PC-9 (cell line): ENCODE results near the gene DLG2.

ENCODE experiments used
- EZH2 ChIP-seq: fragments of 200-600 bp; sonication (generic); IDR thresholded peaks from 2 replicates; pipeline ENCODE4 v1.8.0; 2017; ENCODE audit warnings: antibody characterized with exemption, low read depth
- TF ChIP-seq, protein P1 (sequence below): fragments of 200-600 bp; sonication (generic); conservative IDR thresholded peaks from 2 replicates; pipeline ENCODE4 v1.6.1; 2017; ENCODE audit warnings: mixed run types, antibody characterized with exemption, mild to moderate bottlenecking, moderate library complexity

DNA sequence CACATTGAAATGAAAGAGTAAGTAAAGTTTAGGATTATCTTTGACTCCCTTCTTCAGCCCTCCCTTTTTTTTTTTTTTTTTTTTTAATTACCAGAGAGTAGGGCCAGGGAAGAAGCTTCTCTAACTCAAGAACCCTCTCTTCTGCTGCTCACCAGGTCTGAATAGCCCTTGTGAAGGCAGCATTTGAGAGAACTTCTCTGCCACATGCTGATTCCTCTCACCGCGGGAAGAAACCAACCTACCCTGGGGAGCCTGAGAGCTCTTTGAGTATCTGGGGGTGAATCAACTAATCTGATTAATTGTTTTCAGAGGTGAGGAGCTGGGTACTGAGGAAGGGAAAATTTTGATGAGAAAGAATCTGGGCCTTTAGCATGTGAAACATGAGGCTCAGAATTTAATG, 1906.5 kb downstream of the DLG2 start:
- TF ChIP-seq, protein P1, sequence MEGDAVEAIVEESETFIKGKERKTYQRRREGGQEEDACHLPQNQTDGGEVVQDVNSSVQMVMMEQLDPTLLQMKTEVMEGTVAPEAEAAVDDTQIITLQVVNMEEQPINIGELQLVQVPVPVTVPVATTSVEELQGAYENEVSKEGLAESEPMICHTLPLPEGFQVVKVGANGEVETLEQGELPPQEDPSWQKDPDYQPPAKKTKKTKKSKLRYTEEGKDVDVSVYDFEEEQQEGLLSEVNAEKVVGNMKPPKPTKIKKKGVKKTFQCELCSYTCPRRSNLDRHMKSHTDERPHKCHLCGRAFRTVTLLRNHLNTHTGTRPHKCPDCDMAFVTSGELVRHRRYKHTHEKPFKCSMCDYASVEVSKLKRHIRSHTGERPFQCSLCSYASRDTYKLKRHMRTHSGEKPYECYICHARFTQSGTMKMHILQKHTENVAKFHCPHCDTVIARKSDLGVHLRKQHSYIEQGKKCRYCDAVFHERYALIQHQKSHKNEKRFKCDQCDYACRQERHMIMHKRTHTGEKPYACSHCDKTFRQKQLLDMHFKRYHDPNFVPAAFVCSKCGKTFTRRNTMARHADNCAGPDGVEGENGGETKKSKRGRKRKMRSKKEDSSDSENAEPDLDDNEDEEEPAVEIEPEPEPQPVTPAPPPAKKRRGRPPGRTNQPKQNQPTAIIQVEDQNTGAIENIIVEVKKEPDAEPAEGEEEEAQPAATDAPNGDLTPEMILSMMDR: no peak
- TF ChIP-seq EZH2: no peak
